ENCODE data around the gene METAP1.
"Not testable (repeated sequence)": the region's sequence is repeated elsewhere in the genome, so short reads cannot be mapped to it uniquely, and the experiment has no call there.

Gene METAP1

DNA sequence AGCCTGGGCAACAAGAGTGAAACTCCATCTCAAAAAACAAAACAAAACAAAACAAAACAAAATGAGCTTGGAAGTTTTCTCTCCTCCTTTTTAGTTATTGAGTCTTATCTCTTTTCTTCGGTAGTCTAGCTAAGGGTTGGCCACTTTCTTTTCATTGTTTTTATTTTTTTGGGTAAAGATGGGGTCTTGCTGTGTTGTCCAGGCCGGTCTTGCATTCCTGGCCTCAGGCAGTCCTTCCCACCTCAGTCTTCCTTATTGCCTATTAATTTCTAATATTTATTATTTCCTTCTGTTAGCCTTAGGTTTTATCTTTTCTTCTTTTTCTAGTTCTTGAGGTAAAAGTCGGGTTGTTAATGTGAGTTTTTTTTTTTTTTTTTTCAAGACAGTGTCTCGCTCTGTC is 16.4 kb downstream of the METAP1 start:
- in situ Hi-C loops (cut with MboI; ENCODE audit: low sequenced_read_pairs, unreplicated experiment), result no loop called here
- no peak for DNase-seq (ENCODE audit: low spot score)
- TF ChIP-seq CTCF (IDR thresholded peaks at IDR 0.05; ENCODE audit: borderline replicate concordance, control extremely low read depth, extremely low read depth, insufficient read depth, missing control alignments), result no peak

DNA sequence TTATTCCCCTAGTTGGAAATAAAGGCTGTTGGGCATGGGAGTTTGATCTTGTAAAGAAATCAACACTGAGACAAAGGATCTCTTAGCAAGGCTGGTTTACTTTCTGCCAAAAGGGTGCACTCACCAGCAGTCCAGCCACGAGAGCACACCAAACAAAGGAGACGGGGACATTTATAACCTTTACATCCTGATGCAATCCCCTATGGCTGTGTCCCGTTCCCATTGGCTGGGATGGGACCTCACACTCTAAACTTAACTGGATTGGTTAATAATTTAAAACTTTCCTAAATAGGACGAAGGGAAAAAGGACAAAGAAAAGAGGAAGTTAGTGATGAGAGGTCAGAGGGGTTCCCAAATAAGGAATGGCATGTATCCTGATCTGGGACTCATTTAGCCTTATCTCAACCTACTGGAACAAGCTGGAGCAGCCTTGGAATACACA is 17.9 kb downstream of the METAP1 start:
- TF ChIP-seq CTCF (IDR thresholded peaks at IDR 0.05; ENCODE audit: borderline replicate concordance, control extremely low read depth, extremely low read depth, insufficient read depth, missing control alignments), result no peak
- in situ Hi-C loops (cut with MboI; ENCODE audit: low sequenced_read_pairs, unreplicated experiment), result no loop called here

DNA sequence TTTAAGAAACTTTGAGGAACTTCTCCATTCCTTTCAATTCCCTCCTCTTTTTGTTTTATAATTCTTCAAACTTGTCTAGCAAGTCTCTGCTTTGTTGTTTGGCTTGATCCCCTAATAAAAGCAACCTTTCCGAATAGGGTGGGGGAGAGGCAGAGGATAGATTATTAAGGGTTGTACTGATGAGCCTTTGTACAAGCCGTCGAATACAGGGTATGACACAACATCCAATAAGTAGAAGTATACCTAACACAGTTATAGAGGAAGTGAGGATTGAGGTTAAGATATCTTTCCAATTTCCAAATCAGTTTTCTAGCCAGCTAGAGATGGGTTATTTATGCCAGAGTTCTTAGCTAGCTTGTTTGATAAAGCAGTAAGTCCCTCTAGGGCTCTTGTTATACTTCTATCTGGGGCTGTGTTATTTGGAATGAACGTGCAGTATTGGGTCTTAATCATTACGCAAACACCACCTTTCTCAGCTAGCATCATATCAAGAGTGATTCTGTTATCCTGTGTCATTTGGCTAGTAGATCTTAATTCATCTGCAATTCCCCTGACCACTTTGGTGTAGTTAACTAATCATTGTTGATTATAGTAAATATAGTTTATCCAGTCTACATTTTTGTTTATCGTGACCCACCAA is 18.5 kb downstream of the METAP1 start:
- in situ Hi-C loops (cut with MboI; ENCODE audit: low sequenced_read_pairs, unreplicated experiment), result no loop called here
- DNase-seq (ENCODE audit: low spot score), result no peak
- TF ChIP-seq CTCF (IDR thresholded peaks at IDR 0.05; ENCODE audit: borderline replicate concordance, control extremely low read depth, extremely low read depth, insufficient read depth, missing control alignments), result no peak

More for the DNA sequence above, 17.9 kb downstream of the METAP1 start:
- DNase-seq (ENCODE audit: low spot score), result no peak

GRCh38 chr4:99021386-99021785 is 25.9 kb downstream of the METAP1 start:
- in situ Hi-C loops (cut with MboI; ENCODE audit: low sequenced_read_pairs, unreplicated experiment), result no loop called here
- TF ChIP-seq CTCF (IDR thresholded peaks at IDR 0.05; ENCODE audit: borderline replicate concordance, control extremely low read depth, extremely low read depth, insufficient read depth, missing control alignments), result no peak
- no peak for DNase-seq (ENCODE audit: low spot score)

- DNase-seq (ENCODE audit: low spot score), result no peak
- TF ChIP-seq CTCF (IDR thresholded peaks at IDR 0.05; ENCODE audit: borderline replicate concordance, control extremely low read depth, extremely low read depth, insufficient read depth, missing control alignments), result no peak
- in situ Hi-C loops (cut with MboI; ENCODE audit: low sequenced_read_pairs, unreplicated experiment), result no loop called here
Observed at GRCh38 chr4:99022566-99022965, 27.0 kb downstream of the METAP1 start.

- in situ Hi-C loops (cut with MboI; ENCODE audit: low sequenced_read_pairs, unreplicated experiment); DNase-seq (ENCODE audit: low spot score): not testable (repeated sequence)
Observed at GRCh38 chr4:99023800-99024251, 28.3 kb downstream of the METAP1 start.

DNA sequence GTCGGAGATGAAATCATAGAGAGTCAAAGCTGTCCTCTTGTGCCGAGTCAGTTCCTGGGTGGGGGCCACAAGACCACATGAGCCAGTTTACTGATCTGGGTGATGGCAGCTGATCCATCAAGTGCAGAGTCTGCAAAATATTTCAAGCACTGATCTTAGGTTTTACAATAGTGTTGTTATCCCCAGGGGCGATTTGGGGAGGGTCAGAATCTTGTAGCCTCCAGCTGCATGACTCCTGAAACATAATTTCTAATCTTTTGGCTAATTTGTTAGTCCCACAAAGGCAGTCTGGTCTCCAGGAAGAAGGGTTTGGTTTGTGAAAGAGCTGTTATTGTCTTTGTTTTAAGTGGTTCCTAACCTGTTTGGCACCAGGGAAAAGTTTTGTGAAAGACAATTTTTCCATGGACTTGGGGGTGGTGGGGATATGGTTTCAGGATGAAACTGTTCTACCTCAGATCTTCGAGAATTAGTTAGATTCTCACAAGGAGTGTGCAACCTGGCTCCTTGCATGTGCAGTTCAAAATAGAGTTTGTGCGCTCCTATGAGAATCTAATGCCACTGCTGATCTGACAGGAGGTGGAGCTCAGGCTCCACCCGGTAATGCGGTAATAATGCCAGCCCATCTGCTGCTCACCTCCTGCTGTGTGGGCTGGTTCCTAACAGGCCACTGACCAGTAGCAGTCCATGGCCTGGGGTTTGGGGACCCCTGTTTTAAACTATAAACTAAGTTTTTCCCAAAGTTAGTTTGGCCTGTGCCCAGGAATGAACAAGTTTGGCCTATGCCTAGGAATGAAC is 29.2 kb downstream of the METAP1 start:
- DNase-seq (ENCODE audit: low spot score), result no peak
- in situ Hi-C loops (cut with MboI; ENCODE audit: low sequenced_read_pairs, unreplicated experiment), result no loop called here
- TF ChIP-seq CTCF (IDR thresholded peaks at IDR 0.05; ENCODE audit: borderline replicate concordance, control extremely low read depth, extremely low read depth, insufficient read depth, missing control alignments), result no peak
